Activated CD4-positive, CD25-positive, alpha-beta regulatory T cell treated with anti-CD3 and anti-CD28 coated beads, Interleukin-2, amount 50 U/mL, for 72 hours (primary cell): Measurements from ENCODE around the gene KCNK10.

Experiments
- DNase-seq: peaks from one replicate; pipeline ENCODE4 v3.0.0; 2021

Gene KCNK10

GRCh38 chr14:88170333-88170732 is 152.7 kb downstream of the KCNK10 start:
- no peak for DNase-seq

GRCh38 chr14:88168498-88169165 is 154.4 kb downstream of the KCNK10 start:
- DNase-seq: peak; percentile 55

GRCh38 chr14:88168025-88168424 is 155.0 kb downstream of the KCNK10 start:
- DNase-seq: no peak

GRCh38 chr14:88166616-88167015 is 156.5 kb downstream of the KCNK10 start:
- DNase-seq: no peak

GRCh38 chr14:88164906-88165534 is 158.0 kb downstream of the KCNK10 start:
- DNase-seq: no peak

DNA sequence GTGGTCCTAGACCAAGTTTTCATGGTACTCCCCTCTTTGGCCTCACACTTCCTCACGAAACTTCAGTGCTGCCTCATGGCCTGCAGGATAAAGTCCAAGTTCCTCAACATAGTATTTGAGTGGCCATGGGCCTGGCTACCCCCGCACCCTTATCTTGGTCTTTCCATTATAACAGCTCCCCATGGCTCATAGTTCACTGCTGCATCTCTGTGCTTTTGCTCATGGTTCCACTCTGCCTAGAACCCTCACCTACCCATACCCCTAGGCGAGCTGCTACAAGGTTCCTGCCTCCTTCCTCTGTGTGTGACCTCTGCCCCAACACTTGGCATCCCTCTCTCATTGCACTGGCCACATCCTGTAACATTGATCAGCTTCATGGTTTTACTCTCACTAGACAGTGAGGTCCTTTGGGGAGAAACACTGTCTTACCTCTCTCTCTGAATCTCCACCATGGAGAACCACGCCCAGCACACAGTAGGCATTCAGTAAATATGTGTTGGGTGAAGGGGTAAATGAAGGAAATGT is 159.3 kb downstream of the KCNK10 start:
- DNase-seq: no peak

DNA sequence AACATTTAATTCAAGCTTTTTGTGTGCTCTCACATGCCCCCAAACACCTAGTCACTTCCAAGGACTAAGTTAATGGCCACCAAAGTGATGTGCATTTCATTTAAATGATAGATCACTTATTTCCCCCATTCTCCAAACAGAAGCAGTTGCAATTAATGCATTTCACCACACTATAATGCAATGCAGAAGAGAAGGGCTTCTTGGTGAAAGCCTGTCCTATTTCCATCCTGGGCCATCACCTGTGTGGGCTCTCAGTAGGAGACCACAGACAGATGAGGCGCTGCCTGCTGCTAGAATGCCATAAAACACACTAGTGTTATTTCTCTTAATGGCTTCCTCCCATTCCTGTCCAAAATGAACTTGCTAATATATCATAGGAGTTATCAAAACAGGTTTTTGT is 166.9 kb downstream of the KCNK10 start:
- DNase-seq: no peak

- DNase-seq: no peak
These were observed 168.1 kb downstream of the KCNK10 start for GRCh38 chr14:88154926-88155325.

GRCh38 chr14:88154321-88154720 is 168.7 kb downstream of the KCNK10 start:
- DNase-seq: no peak

DNA sequence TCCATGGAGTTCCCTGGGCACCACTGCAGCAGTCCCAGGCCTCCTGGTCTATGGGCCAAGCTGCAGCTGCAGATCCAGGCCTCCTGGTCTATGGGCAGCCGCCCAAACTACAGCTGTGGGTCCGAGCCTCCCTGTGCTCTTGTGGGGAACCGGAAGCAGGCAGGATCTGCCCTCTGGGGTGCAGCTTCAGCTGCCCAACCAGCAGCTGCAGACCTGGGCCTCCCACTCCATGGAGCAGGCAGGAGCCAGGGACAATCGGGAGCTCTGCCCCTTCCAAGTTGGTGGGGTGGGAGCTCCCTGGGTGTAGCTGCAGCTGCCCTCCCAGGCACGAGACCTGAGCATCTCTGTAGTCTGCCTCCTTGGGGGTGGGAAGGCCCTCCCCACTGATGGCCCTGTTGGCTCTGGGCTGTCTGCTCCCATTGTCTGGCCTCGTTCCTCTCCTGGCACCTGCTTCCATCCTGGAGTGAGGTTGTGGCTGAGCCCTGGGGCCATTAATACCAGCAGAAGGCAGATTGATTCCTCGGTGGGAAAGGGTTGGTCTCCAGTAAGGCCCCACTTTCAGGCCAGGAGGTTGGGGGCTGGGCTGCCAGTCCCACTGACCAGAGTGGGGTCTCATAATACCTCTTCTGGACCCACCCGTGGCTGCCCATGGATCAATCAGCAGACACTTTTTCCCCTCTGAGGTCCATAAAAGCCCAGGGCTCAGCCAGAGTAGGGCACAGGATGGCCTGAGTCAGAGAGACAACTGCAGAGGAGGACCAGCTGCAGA is 176.0 kb downstream of the KCNK10 start:
- no peak for DNase-seq

- no peak for DNase-seq
These were observed 179.3 kb downstream of the KCNK10 start for GRCh38 chr14:88143810-88144209.

GRCh38 chr14:88142997-88143396 is 180.1 kb downstream of the KCNK10 start:
- no peak for DNase-seq

DNA sequence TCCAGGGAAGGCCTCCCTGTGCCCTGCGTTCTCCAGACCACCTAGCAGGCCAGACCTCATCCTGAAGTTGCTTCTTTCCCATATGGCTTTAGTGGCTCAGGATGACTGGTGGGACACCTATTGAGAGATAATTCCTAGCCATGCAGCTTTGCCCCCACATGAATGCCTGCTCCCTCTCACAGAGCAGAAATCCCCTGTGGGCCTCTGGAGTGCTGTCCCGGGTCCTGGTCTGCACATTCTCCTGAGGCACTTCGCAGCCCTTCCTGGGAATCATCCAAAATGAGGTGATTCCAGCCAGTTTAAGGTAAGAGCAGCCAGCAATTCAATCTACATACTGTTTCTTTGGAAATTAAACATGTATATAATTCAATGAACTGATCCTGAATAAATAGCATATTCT is 182.2 kb downstream of the KCNK10 start:
- DNase-seq: no peak

GRCh38 chr14:88137327-88137726 is 185.7 kb downstream of the KCNK10 start:
- no peak for DNase-seq
